Lower leg skin (tissue), 4 donors: Measurements from ENCODE around the gene VPS13D. TPM values are rescaled to one million over a fixed set of nuclear protein-coding genes. Genes with fewer than 3 reads are reported as not detected.

Experiments used
- DNase-seq, 2 donors: peaks; one replicate each; pipeline ENCODE4 v3.0.0-alpha.2; 2019; ENCODE audit warnings: low spot score in 2 of 2
- H3K4me3 ChIP-seq: fragments of 200-600 bp; sonication (generic); 2 replicates; pipeline ENCODE4 v1.5.1; 2017; ENCODE audit warnings: mild to moderate bottlenecking, low read depth; ENCODE audit not compliant: poor library complexity, severe bottlenecking
- POLR2A ChIP-seq, 2 donors: fragments of 450-650 bp; IDR thresholded peaks; one replicate each; pipeline ENCODE4 v1.6.1; 2016 to 2017; ENCODE audit warnings: antibody characterized with exemption in 2 of 2, mild to moderate bottlenecking in 1 of 2, moderate library complexity in 1 of 2
- WGBS, 2 donors: methylation state at CpG; one replicate each; pipeline ENCODE4 v1.1.5; 2018; 5-methylcytosine and 5-hydroxymethylcytosine counted together
- intact Hi-C: fragments of 100-400 bp; cut with DNase I; formaldehyde crosslinking; loops from one replicate; pipeline ENCODE4 v1.15.0; 2023; ENCODE audit warnings: low total_unique reads
- total RNA-seq, 4 donors: library from RNA; depleted of rRNA; stranded (reverse); fragments of >200 nt; gene quantifications; one replicate each; pipeline ENCODE4 v1.1.0, GENCODE V29; 2016
- TF ChIP-seq, protein P1 (sequence below), 3 donors: fragments of 450-650 bp; IDR thresholded peaks; one replicate each; pipeline ENCODE4 v1.5.1; 2016; ENCODE audit warnings: antibody characterized with exemption in 3 of 3, mild to moderate bottlenecking in 3 of 3, moderate library complexity in 2 of 3

VPS13D gene
- total RNA-seq, 4 donors from 2014 or later: 96.5 to 200 (median 116) TPM

DNA sequence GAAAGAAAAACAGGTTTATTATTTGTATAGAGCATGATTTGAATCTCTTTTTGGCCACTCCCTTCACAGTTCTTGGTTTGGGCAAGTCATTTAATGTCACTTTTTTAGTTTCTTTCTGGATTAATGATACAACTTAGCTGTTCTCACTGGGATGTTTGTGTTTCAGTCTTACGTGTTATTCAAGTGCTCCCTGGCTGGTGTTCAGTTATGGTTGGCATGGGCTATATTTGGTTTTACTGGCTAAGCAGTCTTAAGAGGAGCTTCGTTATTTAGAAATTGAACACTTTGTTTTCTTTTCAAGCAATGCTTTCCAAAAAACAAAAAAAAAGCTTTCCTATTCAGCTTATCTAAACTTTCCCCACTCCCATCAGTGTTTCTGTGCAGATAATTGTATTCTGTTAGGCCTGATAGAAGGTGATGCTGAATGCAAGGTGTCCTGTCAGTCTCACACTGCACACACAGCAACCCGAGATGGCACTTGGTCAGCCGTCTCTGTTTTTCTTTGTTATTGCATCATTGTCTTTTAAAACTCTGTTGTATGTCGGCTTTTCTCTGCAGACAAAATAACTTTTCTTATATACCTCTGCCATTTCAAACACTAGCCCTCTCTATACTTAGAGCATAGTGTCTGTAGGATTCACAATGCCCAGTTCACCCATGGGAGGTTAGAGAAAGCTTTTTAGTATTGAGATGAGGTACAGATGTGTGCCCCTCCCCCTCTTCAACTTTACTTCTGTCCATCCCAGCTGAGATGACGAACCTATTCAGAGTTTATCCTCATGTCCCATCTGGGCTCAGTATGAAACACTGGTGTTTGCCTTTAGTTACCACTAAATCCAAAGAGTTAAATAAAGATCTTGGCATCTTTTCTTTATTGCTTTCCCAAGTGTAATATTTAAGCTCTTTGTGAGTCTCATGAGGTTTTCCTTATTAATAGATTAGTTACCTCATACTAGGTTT is 80.2 kb downstream of the VPS13D start:
- 49 to 71% methylated on average over 6 of the region's 6 CpGs for WGBS, 2 donors
- DNase-seq: no peak
- intact Hi-C loops: loop anchor here (10.0 kb wide), 1 partner anchor 315 kb away; no protein-coding TSS in a partner anchor

DNA sequence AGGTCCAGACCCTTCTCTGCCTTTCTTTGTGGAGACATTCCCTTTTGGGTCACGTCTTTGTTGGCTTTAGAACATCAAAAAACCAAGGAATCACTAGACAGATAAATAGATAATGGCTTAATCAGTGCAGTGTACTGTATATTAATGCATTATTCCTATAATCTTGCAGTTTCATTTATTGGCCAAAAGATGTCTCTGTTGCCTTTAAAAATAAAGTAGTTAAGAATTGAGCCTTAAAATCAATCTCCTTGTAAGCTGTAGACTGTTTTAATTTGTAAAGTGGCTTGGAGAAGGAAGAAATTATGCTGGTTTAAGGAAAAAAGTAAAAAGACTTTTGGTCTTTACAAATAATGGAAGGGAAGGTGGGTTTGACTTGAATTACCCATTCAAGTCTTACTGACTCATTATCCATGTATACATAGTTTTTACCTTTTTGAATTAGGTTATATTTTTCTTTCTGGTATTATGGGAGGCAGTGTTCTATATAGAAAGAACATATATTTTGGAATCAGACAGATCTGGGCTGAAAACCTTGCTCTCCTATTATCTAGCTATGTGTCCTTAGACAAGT is 84.6 kb downstream of the VPS13D start:
- TF ChIP-seq, protein P1, sequence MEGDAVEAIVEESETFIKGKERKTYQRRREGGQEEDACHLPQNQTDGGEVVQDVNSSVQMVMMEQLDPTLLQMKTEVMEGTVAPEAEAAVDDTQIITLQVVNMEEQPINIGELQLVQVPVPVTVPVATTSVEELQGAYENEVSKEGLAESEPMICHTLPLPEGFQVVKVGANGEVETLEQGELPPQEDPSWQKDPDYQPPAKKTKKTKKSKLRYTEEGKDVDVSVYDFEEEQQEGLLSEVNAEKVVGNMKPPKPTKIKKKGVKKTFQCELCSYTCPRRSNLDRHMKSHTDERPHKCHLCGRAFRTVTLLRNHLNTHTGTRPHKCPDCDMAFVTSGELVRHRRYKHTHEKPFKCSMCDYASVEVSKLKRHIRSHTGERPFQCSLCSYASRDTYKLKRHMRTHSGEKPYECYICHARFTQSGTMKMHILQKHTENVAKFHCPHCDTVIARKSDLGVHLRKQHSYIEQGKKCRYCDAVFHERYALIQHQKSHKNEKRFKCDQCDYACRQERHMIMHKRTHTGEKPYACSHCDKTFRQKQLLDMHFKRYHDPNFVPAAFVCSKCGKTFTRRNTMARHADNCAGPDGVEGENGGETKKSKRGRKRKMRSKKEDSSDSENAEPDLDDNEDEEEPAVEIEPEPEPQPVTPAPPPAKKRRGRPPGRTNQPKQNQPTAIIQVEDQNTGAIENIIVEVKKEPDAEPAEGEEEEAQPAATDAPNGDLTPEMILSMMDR (IDR thresholded peaks at IDR 0.05): no peak
- TF ChIP-seq POLR2A (IDR thresholded peaks at IDR 0.05): no peak
- intact Hi-C loops: loop anchor here (10.0 kb wide), 1 partner anchor 310 kb away; no protein-coding TSS in a partner anchor
- DNase-seq: no peak
- 33 to 55% methylated on average over 1 of the region's 1 CpG for WGBS, 2 donors
- H3K4me3 ChIP-seq: no peak overlapping the region

More for the DNA sequence above, 80.2 kb downstream of the VPS13D start:
- no peak for TF ChIP-seq POLR2A (IDR thresholded peaks at IDR 0.05)
- TF ChIP-seq, protein P1 (IDR thresholded peaks at IDR 0.05): no peak
- no peak overlapping the region for H3K4me3 ChIP-seq

DNA sequence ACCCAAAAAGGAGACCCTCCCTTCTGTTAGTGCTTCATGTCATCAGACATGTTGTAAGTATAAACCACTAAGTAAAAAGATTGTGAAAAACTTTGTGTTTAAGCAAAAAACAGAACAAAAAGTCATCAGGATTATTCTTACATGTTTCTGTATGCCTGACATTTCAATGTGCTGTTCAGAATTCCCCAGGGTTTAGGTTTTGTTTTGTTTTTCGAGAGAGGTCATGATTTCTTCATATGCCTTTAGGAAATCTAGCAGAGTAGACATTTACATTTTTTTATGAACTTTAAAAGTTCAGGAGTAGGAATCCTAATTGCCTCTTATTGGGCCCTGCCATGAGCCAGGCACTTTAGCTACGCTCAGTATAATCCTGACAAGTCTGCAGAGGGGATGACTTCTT is 85.3 kb downstream of the VPS13D start:
- WGBS, 2 donors: 56 to 75% methylated on average over 2 of the region's 2 CpGs
- TF ChIP-seq, protein P1 (IDR thresholded peaks at IDR 0.05): no peak
- no peak for TF ChIP-seq POLR2A (IDR thresholded peaks at IDR 0.05)
- H3K4me3 ChIP-seq: no peak overlapping the region
- DNase-seq: no peak
- intact Hi-C loops: loop anchor here (10.0 kb wide), 1 partner anchor 310 kb away; no protein-coding TSS in a partner anchor

DNA sequence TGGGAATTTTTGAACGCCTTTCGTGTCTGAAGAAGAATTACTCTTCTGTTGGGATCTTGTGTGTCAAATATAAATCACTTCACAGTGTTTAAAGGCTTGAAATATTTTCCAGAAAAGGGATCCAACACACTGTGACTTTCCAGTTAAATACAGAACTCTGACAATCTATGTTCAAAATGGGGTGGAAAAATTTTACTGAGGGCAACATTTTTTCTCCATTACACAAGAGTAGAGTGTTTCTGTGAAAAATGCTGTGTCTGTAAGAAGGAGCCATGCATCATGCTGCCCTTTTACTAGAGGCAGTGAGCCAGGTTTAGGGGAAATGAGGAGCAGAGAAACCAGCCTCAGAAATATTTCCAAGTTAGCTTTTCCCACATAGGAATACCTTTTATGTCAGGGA is 86.5 kb downstream of the VPS13D start:
- no peak for DNase-seq

DNA sequence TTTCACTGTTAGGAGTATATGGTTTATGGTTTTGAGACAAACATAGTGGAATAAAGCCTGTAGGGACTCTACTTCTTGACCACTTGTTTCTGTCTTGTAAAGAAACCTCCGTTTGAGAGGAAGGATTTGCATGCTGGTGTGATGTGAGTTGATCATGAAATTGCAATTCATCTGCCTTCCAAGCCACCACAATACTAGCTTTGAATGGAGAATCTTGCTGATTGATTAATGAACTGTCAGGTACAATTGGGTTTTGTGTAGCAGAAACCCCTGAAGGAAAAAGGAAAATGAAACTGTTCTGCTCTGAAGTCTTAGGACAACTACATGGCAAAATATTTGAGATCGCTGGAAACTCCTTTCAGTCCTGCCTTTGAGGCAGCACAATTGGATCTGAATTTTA is 90.7 kb downstream of the VPS13D start:
- TF ChIP-seq POLR2A (IDR thresholded peaks at IDR 0.05): no peak
- TF ChIP-seq, protein P1 (IDR thresholded peaks at IDR 0.05): no peak
- H3K4me3 ChIP-seq: no peak overlapping the region
- intact Hi-C loops: no loop called here
- DNase-seq: no peak
- WGBS, 2 donors: 52 to 67% methylated on average over 2 of the region's 2 CpGs

More for the DNA sequence above, 86.5 kb downstream of the VPS13D start:
- no peak overlapping the region for H3K4me3 ChIP-seq
- 67 to 68% methylated on average over 2 of the region's 2 CpGs for WGBS, 2 donors
- intact Hi-C loops: loop anchor here (10.0 kb wide), 1 partner anchor 308 kb away; no protein-coding TSS in a partner anchor
- no peak for TF ChIP-seq POLR2A (IDR thresholded peaks at IDR 0.05)
- TF ChIP-seq, protein P1 (IDR thresholded peaks at IDR 0.05): no peak
